Activated T-cell treated with anti-CD3 and anti-CD28 coated beads for 24 hours (primary cell): Measurements from ENCODE around the gene STAT5A.
A peak's percentile ranks its signal among the peaks of the same experiment; 100 is the strongest.

Experiments used
- DNase-seq: peaks from one replicate; pipeline ENCODE4 v3.0.0-alpha.2; 2020; ENCODE audit warnings: low read depth

STAT5A gene

DNA sequence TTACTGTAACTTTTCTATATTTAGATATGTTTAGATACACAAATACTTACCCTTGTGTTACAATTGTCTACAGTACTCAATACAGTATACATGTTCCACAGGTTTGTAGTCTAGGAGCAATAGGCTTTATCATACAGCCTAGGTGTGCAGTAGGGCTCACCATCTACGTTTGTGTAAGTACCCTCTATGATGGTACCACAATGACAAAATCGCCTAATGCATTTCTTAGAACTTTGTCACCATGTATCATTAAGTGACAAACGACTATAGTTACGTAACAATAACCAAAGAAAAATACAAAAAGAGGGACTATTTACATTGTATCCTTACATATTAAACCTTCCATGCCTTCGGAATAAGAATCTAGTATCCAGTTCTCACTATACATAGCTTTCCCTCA lies 20.1 kb upstream of the STAT5A start:
- no peak for DNase-seq

- DNase-seq = no peak
Observed at GRCh38 chr17:42270170-42270535, 18.1 kb upstream of the STAT5A start.

DNA sequence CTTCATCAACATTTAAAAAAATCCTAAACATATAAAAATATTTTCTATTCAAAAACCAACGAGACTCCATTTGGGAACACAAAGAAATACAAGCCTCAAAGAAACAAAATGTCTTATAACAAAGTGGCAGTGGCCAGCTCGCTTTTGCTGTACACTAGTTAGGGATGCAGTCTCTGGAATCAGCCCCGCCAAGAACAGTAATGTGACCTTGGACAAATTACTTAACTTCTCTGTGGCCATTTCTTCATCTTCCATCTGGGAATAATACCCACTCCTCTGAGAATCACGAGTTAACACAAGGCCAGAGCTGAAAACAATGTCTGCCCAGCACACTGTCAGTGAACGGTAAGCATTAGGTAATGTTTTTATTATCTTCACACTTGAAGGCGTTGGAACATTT lies 17.7 kb upstream of the STAT5A start:
- DNase-seq = no peak

DNA sequence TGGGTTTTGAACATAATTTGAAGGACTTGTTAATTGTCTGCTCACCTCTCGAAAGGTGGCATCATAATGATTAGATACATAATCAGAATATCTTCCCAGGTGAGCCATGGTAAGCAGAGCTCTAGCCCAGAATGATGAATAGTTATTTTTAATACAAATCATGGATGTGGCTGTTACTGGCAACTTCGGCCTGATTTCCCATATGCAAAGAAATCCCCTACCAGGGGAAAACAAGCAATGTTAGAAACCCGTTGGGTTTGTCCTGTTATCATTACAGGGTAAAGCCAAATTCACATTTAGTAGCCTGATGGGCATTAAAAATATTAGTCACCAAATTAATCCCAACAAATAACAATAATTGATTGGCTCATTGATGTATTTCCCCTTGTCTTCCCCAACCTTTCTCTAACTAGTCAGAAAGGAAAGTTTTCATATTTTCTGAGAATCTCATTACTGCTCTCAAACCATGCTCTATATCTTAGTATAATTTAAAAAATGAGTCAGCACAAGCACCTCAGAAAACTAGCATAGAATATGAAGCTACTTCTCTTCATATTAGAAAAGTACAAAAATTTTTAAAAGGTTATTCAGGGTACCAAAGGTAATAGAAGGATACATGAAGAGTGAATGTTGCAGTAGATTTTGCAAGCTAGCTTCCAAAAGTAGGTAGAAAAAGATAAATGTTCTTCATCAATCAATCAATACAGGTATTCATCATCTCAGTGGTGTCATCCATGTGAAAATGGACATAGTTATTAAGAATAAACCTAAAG lies 17.1 kb upstream of the STAT5A start:
- no peak for DNase-seq

DNA sequence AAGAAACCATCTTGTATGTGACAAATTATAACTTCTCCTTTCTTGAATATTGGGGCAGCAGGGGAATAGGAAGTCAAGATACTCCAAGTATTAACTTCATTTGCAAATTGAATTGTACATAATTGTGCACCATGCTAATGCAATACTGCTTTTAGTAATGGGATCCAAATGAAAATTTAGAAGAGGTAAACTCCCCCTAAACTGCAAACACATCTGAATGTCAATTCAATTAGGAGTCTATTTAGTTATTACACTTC lies 16.6 kb upstream of the STAT5A start:
- DNase-seq = no peak

DNA sequence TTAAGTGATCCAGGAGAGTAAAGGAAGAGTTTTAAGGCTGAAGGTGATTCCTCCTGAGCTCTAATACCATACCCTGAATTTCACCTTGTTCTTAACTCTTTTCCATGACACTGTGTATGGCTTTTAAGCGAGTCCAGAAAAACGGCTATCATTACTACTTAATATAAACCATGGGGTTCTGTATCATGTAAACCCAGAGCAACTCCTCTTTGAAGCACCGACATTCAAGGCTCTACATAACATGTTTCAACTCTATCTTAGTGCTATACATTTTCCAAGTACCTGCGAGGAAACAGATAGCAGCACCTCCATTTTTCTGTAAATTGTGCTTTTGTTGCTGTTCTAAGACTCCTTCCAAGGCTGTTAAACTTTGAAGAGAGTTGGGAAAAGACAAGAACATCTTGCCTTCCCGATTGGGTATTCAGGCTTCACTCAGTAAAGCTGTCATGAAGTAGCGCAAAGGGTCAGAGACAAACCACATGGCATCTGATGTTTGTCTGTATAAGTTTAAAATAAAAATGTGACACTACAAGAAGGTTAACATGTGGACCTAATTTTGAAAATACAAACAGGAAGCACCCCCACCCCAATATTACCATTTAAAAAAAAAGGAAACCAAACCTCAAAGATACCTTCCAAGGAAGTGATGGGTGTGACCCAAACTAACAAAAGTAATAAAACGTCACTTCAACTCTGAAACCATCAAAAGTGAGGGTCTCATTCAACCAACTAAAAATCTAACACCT lies 16.0 kb upstream of the STAT5A start:
- DNase-seq = no peak

DNA sequence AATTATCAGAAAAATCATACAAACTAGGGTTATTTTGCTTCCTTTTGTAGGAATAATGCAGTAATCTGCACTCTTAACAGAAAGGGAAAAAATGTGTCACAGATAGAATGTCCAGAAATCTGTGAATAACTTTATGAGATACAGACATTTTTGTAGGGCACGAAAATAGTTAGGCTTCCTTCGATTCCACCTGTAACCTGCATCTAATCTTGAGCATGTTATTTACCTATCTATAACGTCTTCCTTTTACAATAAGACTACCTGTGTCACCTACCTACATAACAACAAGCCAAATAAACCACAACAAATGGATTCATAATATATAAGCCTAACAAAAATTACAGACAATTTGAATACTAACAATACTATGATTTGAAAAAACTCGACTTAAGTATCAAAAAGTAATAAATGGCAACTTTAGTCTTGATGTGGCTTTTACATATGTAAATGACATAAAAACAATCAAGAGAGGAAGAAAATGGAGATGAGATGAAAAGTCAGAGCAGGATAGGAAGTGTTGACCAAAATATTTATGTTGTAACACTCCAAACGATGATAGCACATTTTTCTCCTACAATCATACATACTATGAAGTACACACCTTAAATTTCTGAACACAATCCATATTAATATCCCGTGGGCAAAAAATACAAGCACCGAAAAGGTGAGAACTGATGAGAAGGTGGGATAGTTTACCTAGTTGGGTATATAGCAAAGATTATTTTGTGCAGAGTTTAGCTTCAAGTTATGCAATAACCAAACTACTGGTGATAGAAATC lies 14.6 kb upstream of the STAT5A start:
- DNase-seq = no peak

- no peak for DNase-seq
Observed at GRCh38 chr17:42274253-42274542, 14.1 kb upstream of the STAT5A start.

GRCh38 chr17:42274812-42275526 lies 13.3 kb upstream of the STAT5A start:
- DNase-seq = no peak

DNA sequence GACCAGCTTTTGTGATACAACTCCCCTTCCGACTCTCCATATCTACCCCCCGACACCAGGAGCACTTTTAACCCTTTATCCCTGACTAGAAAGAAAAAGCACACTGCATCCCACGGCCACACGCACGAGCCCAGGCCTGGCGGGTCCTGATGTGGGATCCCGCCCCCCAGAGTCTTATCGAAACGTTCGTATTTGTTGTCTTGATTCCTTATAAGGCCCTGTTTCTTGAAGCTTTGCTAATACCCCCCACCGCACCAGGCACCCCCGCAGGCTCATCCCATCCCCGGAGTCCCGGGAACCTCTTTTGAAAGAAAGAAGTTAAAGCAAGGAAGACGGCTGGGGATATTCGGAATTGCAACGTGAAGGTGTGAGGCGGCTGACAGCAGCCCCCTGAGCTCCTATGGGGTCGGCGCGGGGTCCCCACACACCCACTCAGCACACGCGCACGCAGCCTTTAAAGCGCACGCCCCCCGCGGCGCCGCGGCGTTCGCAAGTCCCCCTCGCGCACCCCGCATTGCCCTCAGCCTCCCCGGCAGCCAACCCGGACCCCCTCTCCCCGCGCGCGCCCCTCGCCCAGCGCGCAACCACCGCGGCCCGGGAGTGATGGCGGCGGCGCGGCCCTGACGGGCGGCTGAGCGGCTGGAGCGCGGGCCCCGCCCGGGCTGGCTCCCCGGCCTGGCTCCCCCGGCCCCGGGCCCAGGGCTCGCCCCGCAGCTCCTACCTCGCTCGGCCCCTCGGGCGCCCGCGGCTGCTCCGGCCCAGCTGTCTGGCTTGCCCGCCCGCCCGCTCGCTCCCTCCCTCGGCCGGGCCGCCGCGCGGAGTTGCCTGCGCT lies 12.6 kb upstream of the STAT5A start:
- peak; percentile 27 for DNase-seq

GRCh38 chr17:42276359-42276608 lies 12.0 kb upstream of the STAT5A start, which contains the start of gene STAT5B:
TSS of gene STAT5B (minus strand) at chr17:42276391. CDS start at chr17:42232127, 44,264 bp downstream.
- DNase-seq = peak; percentile 58

- DNase-seq = no peak
Observed at GRCh38 chr17:42276609-42277341, 11.5 kb upstream of the STAT5A start.

- DNase-seq = no peak
Observed at GRCh38 chr17:42277342-42277712, 11.0 kb upstream of the STAT5A start.

DNA sequence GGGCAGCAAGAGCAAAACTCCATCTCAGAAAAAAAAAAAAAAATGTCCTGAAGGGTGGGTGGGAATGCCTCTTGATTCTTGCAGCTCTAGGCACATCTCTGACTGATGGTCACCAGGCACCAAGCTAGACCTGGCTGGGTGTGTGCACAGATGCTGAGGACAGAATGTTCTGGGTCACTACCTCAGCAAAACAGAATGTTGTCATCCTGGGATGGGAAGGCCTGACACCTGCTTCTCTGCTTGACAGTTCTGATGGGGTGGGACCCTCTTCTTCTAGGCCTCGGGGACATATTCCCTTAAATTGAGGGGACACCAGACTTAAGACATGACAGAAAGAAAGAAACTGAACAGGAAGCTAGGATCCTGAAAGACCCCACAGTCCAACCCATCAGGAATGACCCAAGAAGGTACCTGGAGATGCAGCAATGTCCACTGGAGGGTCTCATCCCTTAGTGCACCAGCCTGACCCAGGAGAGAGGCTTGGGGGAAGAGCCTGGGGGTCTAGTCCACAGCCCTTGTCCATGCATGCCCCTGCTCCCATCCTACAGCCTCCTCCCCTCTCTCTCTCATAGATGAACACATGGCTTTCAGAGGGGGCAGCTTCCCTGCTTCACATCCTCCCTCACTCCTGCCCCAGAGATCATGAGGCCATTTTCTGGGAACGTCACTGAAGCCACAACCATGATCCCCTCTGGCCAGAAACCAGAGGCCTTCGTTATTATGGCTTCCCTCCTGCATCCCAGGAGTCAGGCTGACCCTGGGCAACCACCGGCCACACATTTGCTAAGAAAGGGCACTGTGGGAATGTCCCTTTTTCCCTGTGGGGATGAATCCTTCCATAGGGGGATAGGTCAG lies 8.3 kb upstream of the STAT5A start:
- no peak for DNase-seq

DNA sequence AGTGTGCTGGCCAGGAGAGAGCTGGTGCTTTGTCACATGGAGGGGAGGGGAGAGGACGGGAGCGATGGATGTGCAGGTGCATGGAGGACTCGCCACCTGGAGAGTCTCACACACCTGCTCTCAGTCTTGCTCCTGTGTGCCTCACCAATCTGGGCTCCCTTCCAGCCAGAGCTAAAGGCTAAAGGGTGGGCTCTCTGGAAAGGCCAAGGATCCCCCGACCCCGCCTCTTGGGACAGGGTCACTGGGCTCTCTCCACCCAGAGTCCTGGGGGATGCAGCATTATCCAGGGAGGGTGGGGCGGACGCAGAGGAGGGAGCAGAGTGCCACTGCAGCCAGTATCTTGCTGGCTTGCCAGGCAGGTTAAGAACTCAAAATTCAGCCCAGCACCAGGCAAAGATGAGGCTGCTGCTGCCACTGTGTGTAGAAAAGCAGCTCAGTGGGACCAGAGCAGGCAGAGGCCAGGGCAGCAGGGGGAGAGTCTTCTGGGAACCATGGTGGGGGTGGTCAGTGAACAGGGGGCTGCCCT lies 6.7 kb upstream of the STAT5A start:
- DNase-seq = no peak

- no peak for DNase-seq
Observed at GRCh38 chr17:42282478-42283080, 5.7 kb upstream of the STAT5A start.

GRCh38 chr17:42283241-42284023 lies 4.9 kb upstream of the STAT5A start:
- DNase-seq = no peak

DNA sequence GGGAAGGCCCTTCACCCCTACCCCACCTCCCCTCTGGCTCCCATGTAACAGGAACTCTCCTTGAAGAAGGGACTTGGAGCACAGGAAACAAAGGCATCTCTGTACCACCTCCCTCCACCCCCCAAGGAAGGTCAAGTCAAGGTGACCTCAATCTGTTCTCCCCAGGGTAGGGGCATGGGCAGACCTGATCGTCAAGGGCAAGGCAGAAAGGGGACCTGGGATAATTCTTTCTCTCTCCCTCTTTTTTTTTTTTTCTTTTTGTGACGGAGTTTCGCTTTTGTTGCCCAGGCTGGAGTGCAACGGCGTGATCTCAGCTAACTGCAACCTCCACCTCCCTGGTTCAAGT lies 4.3 kb upstream of the STAT5A start:
- no peak for DNase-seq

DNA sequence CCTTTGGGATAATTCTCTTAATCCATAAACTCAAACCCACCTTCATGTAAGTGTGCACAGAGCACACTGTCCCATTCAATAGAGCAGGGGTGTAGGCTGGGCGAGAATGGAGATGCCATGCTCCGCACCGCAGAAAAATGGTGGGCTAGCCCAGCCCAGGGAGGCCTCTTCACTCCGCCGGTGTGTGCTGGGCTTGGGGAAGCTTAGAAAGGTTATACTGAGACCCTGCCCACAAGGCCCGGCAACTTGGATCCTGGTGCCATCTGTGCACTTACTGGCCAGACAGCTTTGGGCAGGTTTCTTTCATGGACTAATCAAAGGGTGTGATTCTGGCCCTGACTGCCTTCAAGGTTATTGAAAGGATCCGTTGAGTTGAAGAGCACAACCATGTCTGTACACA lies 3.7 kb upstream of the STAT5A start:
- no peak for DNase-seq
